GM19372 (cell line): Measurements from ENCODE around the gene NAT9.

Experiments used
- ATAC-seq: cut with Tn5 transposase; IDR thresholded peaks from one replicate; pipeline ENCODE4 v1.9.1; 2021; ENCODE audit warnings: mild to moderate bottlenecking, low read depth, moderate library complexity; ENCODE audit not compliant: unreplicated experiment

NAT9 gene

GRCh38 chr17:74764751-74765286 lies 11.3 kb downstream of the NAT9 start:
- no peak for ATAC-seq

- no peak for ATAC-seq
Observed at GRCh38 chr17:74763565-74764387, 12.4 kb downstream of the NAT9 start.

GRCh38 chr17:74761931-74762330 lies 14.2 kb downstream of the NAT9 start:
- no peak for ATAC-seq

DNA sequence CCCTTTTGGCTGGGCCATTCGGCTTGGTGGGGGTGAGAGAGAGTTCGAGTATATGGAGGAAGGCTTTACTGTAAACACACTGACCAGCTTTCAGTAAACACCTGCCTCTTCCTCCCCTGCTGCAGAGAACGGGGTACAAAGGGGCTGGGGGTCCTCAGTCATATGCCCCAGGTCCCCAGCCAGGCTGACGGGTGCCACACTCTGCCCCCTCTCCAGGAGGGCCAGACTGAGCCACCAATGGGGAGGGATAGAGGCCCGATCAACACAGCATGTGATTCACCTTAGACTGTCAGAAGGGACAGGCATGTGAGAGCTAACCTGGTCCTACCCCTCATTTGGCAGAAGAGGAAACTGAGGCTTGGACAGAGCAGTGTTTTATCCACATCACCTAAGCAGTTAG lies 14.7 kb downstream of the NAT9 start:
- no peak for ATAC-seq

DNA sequence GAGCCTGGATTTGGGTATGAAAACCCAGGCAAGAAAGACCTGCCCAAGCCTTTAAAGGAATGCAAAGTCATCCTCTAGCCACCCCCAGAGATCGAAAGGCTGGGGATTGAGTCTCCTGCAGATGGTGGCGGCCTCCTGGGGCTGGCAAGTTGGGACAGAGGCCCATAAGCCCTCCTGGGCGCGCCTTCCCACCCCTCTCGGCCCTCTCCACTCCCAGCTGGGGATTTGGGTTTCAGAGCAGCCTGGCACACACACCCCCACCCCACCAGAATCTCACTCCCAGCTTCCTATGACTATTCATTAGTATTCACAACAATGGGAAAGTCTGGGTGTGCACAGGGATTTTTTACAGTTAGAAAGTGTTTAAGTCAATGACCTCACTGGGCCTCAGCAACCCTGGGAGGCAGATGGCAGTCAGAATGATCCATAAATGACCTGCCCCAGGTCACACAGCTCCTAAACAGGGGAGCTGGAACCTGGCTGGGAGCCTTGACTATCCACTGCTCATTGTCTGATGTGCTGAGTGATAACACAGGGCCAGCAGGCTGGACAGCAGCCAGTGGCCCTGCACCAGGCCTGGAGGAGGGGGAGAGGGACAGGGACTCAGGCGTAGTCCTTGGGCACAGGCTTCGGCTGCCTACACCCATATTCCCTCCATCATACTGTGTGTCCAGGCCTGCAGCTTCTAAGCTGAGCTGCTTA lies 15.6 kb downstream of the NAT9 start:
- ATAC-seq, result no peak

DNA sequence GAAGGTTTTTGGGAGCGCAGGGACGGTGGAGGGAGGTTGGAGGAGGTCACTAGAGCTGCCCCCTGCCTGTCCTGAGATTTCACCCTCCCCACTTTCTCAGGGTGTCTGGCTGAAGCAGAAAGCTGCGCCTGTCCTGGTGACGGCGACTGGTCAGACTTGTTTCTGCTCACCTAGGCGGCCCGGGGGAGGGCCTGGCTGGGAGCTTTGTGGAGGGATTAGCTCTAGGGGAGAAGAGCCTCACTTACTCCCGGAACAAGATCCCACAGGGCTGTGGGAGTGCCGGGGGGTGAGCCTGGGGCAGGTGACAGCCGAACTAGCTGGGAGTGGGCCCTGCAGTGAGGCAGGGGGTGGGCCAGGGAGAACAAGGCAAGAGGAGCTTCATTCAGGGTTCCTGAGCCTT lies 16.2 kb downstream of the NAT9 start:
- no peak for ATAC-seq

DNA sequence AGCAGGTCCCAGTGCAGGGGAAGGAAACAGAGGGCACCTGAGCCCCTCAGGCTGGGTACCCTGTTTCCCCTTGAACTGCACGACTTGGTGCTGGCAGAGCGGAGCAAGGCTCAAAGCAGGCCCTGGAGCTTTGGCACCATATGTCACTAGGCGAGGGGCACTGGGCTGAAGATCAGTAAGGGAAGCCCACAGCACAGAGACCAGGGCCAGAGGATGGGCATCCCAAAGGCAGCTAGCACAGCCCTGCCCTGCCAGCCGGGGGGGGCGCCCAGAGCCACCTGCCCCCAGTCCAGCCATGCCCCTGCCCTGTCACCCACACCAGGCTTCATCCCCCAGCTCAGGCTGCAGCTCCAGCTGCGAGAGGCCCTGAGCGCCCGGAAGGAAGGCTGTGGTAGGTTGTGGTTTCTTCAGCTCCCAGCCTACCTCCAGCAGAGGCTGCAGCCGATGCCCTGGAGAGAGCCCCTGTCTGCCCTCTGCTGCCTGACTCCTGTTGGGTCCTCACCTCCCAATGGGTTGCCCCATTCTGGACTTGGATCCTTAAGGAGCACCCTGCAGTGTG lies 16.8 kb downstream of the NAT9 start:
- no peak for ATAC-seq

DNA sequence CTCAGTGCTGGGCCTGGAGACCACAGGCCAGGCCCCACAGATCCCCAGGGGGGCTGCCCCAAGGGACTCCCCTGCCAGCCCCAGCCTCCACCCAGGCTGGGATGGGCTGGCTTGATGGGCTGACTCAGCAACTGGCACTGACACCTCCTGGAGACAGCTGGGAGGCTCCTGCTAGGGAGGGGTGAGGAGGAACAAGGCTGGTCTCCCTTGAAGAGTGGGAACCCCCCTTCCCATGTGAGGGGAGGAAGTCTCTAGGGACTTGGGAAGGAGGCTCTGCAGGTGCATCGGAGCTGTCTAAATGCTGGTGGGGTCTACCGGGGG lies 17.3 kb downstream of the NAT9 start:
- ATAC-seq, result no peak

DNA sequence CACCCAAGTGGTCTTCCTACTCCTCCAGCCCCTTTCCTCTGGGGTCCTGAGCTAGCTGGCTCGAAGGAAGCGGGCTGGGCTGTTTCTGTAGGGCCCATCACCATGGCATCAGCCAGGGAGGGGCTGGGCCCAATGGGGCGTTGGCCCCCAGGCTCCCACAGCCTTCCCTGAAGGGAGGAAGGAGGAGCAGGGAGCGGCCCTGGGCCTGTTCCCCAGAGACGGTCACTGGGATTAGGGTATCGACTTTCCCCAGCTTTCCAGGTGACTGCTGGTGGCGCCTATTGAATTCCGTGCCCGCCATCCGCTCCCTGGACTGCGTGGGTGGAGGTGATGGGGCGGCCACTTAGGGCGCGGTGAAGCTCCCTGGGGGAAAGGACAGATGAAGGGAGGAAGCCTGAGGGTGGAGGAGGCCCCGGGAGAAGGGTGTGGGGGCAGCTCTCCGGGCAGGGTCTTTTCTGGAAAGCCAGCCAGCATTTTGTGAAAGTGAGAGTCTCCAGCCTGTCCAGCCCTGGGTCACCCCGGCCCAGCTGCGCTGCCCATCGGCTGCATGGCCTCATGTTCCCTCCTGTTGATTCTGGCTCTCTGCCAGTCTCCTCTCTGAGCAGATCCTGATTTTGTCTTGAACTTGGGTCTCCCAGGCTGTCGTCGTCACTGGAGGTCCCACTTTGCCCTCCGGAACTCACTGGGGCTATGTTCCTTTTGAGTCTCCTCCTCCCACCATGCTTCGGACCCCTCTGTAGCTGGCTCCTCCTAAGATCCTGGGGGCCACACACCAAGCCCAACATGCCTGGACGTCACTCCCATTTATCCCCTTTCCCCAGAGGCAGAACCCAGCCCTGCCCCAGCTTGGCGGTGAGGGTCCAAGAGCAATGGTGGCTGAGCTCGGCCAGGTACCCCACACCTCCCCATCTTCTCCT lies 18.0 kb downstream of the NAT9 start:
- ATAC-seq, result no peak

- ATAC-seq, result no peak
Observed at GRCh38 chr17:74757502-74757901, 18.6 kb downstream of the NAT9 start.

DNA sequence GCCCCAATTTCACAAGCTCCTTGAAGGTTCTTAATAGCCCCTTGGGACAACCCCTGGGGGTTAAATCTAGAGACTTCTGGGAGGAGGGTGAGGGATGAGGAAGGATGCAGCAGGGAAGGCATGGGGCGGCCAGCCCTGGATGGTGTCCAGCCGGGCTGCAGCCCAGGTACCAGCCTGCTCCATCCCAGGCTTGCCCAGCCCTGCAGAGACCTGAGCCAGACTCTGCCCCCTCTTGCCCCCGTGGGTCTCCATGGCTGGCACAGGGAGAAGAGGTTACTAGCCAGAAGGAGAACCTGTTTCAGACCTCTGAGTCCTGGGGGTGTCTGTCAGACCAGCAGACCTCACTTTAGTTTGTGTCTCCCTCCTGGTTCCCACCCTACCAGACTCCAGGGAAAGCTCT lies 19.3 kb downstream of the NAT9 start:
- ATAC-seq, result no peak

GRCh38 chr17:74755533-74755932 lies 20.6 kb downstream of the NAT9 start:
- no peak for ATAC-seq

GRCh38 chr17:74754832-74755231 lies 21.3 kb downstream of the NAT9 start:
- ATAC-seq, result no peak

DNA sequence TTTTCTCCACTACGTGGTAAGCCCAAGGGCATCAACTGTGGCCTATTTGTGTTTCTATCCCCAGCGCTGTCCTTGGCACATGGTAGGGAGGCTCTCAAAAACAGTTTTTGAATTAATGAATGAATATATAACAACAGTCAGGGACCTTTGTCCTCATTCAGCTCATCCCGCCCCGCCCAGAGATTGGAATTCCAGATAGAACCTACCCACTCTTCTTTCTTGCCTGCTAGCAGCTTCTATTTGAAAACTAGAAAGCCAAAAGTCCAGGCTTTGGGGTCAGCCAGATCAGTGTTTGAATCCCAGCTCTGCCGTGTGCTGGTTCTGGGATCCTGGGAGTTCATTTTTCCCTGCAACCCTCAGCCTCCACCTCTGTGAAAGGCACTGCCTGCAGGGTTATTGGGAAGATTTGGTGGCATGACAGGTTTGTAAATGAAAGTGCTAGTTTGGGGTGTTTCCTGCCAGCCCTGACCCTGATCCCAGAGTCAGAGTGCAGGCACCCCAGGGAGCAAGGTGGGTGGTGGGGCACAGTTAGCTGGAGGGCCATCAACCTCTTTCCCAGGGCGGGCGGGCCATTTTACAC lies 23.2 kb downstream of the NAT9 start:
- ATAC-seq, result no peak

DNA sequence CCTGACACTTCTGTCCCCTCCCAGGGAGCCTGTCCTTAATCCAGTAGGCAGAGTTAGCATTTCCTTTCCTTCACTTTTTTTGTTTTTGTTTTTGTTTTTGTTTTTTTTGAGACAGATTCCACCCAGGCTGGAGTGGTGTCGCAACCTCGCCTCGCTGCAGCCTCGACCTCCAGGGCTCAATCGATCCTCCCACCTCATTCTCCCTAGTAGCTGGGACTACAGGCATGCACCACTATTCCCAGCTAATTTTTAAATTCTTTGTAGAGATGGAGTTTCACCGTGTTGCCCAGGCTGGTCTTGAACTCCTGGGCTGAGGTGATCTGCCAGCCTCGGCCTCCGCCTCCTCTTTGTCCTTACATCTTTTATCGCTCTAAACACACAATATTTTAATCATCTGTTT lies 23.7 kb downstream of the NAT9 start:
- ATAC-seq, result no peak

GRCh38 chr17:74750327-74751069 lies 25.6 kb downstream of the NAT9 start:
- ATAC-seq, result no peak

DNA sequence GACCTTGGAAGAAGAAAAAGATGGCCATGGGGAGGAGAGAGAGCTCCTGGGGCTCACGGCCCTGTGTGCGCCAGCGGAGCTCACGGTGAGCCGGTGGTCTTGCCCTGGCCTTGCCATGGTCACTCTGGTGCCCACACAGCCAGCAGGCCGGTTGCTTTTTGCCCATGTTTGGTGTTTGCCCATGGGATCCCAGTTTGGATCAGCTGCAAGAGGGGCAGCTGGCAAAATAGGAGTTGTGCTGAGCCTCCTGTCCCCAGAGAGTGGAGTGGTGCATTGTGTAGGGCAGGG lies 26.2 kb downstream of the NAT9 start:
- ATAC-seq, result no peak

GRCh38 chr17:74749279-74750038 lies 26.7 kb downstream of the NAT9 start:
- no peak for ATAC-seq
